Measurements from ENCODE around the gene GNAS. TPM values are rescaled to one million over a fixed set of nuclear protein-coding genes. Genes with fewer than 3 reads are reported as not detected.
A peak's percentile ranks its signal among the peaks of the same experiment; 100 is the strongest.

The GNAS gene
- total RNA-seq, 4 donors from 2014 or later = 484 to 621 (median 524) TPM

DNA sequence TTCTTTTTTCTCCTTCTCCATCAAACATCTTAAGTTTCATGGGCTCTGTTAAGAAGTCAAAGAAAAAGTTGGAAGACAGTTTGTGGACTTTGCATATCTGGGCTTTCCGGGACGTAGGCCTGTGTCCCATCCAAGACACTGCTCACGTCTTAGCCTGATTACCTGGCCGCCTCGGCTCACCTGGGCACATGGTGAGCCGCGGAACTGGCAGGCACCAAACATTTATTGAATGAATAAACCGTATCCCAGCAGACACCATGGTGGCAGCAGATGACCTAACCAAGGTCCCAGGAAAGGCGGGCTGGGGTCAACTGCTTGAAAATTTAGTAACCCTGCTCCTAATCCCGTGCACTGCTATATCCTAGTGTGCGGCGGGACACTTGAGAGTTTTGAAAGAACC, 35.6 kb downstream of the GNAS start:
- H3K4me3 ChIP-seq = peak overlapping the region; percentile 57 to 91 (median 78)
- H3K9me3 ChIP-seq = no peaks in the 10 kb centered on the region
- TF ChIP-seq EP300 (IDR thresholded peaks at IDR 0.05) = no peak
- no peak for TF ChIP-seq CTCF (IDR thresholded peaks at IDR 0.05)
- no peak for TF ChIP-seq POLR2A (IDR thresholded peaks at IDR 0.05)
- 68 to 72% methylated on average over 9 to 12 of the region's 12 CpGs for WGBS, 2 donors
- H3K4me1 ChIP-seq = peaks cover 0 to 15% (median 2%) of the 10 kb centered on the region in 4 donors
- H3K27me3 ChIP-seq = no peaks in the 10 kb centered on the region
- DNase-seq (ENCODE audit: low spot score in 2 of 2) = no peak
- peak overlapping the region; percentile 7 to 100 (median 61) for H3K27ac ChIP-seq
- no peaks in the 10 kb centered on the region for H3K36me3 ChIP-seq

- 60 to 69% methylated on average over 70 to 80 of the region's 101 CpGs for WGBS, 2 donors
- Histone ChIP-seq H3K27me3 (no peaks in the 10 kb centered on the region), H3K9me3 (no peaks in the 10 kb centered on the region), H3K36me3 (no peaks in the 10 kb centered on the region), H3K4me3 (peak overlapping the region; percentile 57 to 91 (median 78)), H3K4me1 (peaks cover 0 to 18% (median 8%) of the 10 kb centered on the region in 4 donors), H3K27ac (peak overlapping the region; percentile 7 to 100 (median 69))
- TF ChIP-seq EP300 (IDR thresholded peaks at IDR 0.05) = peak in 1 of 2 donors; percentile 86
- TF ChIP-seq POLR2A (IDR thresholded peaks at IDR 0.05) = peak; percentile 80 to 94
- peak in 1 of 5 experiments; percentile 27 for TF ChIP-seq CTCF (IDR thresholded peaks at IDR 0.05)
- DNase-seq (ENCODE audit: low spot score in 2 of 2) = peak; percentile 58 to 69
Measured at GRCh38 chr20:58888521-58889333, 36.2 kb downstream of the GNAS start.

DNA sequence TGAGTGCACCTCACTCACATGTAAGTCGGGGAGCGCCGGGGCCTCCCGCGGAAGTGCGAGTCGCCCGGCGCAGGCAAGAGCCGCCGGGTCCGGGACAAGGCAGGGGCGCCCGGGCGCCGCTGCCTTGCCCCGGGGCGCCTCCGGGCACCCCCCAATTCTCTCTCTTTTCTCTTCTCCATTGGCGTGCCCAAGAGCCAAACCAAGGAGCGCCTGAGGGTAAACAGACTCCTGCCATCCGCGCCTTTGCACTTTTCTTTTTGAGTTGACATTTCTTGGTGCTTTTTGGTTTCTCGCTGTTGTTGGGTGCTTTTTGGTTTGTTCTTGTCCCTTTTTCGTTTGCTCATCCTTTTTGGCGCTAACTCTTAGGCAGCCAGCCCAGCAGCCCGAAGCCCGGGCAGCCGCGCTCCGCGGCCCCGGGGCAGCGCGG, 36.8 kb downstream of the GNAS start:
- WGBS, 2 donors = 56 to 63% methylated on average over 30 to 35 of the region's 35 CpGs
- Histone ChIP-seq H3K36me3 (no peaks in the 10 kb centered on the region), H3K27ac (peak overlapping the region; percentile 90 to 100 (median 98)), H3K27me3 (no peaks in the 10 kb centered on the region), H3K9me3 (no peaks in the 10 kb centered on the region), H3K4me1 (peaks cover 0 to 24% (median 15%) of the 10 kb centered on the region in 4 donors), H3K4me3 (peak overlapping the region; percentile 35 to 91 (median 78))
- TF ChIP-seq CTCF (IDR thresholded peaks at IDR 0.05) = no peak
- no peak for TF ChIP-seq POLR2A (IDR thresholded peaks at IDR 0.05)
- no peak for TF ChIP-seq EP300 (IDR thresholded peaks at IDR 0.05)
- no peak for DNase-seq (ENCODE audit: low spot score in 2 of 2)

GRCh38 chr20:58889798-58890517, 37.4 kb downstream of the GNAS start:
- TF ChIP-seq POLR2A (IDR thresholded peaks at IDR 0.05) = no peak
- peak overlapping the region; percentile 90 to 100 (median 98) for H3K27ac ChIP-seq
- H3K9me3 ChIP-seq = no peaks in the 10 kb centered on the region
- no peak for DNase-seq (ENCODE audit: low spot score in 2 of 2)
- WGBS, 2 donors = 29 to 46% methylated on average over 71 to 90 of the region's 91 CpGs
- H3K4me3 ChIP-seq = peak overlapping the region; percentile 53 to 91 (median 78)
- no peaks in the 10 kb centered on the region for H3K27me3 ChIP-seq
- peaks cover 0 to 30% (median 21%) of the 10 kb centered on the region in 4 donors for H3K4me1 ChIP-seq
- H3K36me3 ChIP-seq = no peaks in the 10 kb centered on the region

GRCh38 chr20:58890518-58891085, 38.1 kb downstream of the GNAS start:
- Histone ChIP-seq H3K4me1 (peaks cover 0 to 37% (median 26%) of the 10 kb centered on the region in 4 donors), H3K9me3 (no peaks in the 10 kb centered on the region), H3K4me3 (peak overlapping the region; percentile 53 to 91 (median 78)), H3K27ac (peak overlapping the region; percentile 90 to 100 (median 98)), H3K36me3 (no peaks in the 10 kb centered on the region), H3K27me3 (no peaks in the 10 kb centered on the region)
- DNase-seq (ENCODE audit: low spot score in 2 of 2) = peak; percentile 44 to 60
- TF ChIP-seq EP300 (IDR thresholded peaks at IDR 0.05) = peak; percentile 44 to 47
- no peak for TF ChIP-seq CTCF (IDR thresholded peaks at IDR 0.05)
- peak; percentile 26 to 34 for TF ChIP-seq POLR2A (IDR thresholded peaks at IDR 0.05)
- 0 to 1% methylated on average over 11 to 63 of the region's 64 CpGs for WGBS, 2 donors
